HUDEP-2 (cell line): ENCODE measurements around the gene INHBB.

Experiments used
- DNase-seq, 76 experiments: peaks; one replicate each; lab custom pipeline; 2025; ENCODE audit not compliant: unreplicated experiment in 76 of 76; lab: John Stamatoyannopoulos, UW

INHBB gene

DNA sequence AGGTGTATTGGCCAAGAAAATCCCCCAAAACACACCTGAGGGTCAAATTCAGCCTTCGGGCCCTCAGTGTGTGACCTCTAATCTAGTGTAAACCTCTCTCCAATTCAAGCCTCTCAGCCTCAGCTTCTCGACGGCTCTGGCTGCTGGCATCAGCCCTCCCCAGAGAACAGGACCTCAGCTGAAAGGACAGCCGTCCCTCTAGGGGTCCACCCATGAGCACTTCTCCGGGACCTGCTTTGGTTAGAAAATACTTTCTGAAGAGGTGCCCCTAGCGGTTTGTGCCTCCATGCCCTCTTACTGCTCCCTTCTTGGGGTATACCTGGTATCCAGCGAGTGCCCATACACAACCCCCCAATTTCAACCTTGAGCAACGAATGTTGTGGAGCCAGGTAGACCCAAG, 48.8 kb downstream of the INHBB start:
- no peak for DNase-seq

DNA sequence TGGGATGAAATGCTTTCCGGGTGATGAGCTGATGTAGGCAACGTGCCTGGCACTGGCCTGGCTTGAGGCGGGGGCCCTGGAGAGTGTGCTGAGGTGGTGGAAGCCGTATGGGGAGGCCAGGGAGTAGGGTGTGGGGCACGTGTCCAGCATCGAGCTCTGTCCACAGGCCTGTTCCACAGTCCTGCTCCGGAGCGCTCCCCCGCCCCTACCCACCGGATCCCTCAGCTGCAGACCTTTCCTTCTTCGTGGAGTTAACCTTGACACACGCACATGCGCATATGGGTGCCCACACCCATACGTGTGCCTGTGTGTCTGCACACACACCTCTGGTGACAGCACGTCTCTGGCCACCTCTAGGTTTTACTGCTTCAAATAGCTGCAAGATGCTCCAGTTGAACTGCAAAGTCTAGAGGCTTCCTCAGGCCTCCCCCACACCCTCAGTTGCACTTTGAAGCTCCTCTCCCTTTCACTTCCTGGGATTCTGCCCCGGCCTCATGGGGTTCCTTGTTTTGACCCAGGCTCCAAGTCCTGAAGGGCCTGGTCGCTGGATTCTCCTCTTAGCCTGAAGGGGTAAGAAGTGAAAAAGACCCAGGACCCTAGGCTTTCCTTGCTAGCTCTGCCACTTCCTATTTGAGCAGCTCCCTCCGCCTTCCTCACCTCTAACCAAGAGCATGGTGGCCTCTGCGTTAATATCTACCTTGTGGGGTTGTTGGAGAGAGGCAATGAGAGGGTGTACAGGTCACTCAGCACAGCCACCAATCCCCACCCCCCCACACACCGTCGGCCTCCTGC, 49.5 kb downstream of the INHBB start:
- no peak for DNase-seq

DNA sequence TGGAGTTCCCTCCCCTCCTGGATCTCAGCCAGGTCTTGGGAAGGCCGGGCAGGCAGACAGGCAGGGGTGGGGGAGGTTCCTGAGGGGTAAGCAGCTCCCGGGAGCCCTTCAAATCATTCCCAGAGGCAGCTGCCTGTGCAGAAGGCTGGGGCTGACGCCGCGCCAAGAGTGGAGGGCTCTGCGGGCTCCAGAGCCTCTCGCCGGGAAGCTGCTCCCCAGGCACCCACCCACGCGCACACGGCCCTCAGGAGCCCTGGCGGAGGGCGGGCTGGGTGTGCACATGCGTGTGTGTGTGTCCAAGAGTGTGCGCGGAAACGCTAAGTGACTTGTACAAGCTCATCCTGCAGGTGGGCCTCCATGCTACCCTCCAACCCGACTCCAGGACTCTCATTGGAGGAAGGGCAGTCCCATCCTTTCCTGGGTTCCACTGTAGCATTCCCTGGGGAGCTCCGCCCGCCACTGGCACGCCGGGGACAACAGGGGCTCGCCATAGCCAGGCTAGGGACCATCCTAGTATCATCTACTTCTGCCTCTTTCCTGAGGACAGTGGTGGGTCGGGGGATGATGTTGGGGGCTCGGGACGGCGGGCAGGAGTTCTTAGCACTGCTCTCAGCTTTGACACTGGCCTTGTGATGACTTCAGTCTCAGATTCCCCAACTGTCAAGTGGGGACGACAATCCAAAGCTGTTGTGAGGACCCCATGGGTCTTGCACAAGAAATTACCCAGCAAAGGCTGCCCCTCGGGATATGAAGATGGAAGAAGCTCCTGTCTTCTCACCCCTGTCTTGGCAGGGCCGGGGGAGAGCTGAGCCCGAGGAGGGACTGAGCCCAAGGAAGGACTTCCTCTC, 50.3 kb downstream of the INHBB start:
- no peak for DNase-seq

DNA sequence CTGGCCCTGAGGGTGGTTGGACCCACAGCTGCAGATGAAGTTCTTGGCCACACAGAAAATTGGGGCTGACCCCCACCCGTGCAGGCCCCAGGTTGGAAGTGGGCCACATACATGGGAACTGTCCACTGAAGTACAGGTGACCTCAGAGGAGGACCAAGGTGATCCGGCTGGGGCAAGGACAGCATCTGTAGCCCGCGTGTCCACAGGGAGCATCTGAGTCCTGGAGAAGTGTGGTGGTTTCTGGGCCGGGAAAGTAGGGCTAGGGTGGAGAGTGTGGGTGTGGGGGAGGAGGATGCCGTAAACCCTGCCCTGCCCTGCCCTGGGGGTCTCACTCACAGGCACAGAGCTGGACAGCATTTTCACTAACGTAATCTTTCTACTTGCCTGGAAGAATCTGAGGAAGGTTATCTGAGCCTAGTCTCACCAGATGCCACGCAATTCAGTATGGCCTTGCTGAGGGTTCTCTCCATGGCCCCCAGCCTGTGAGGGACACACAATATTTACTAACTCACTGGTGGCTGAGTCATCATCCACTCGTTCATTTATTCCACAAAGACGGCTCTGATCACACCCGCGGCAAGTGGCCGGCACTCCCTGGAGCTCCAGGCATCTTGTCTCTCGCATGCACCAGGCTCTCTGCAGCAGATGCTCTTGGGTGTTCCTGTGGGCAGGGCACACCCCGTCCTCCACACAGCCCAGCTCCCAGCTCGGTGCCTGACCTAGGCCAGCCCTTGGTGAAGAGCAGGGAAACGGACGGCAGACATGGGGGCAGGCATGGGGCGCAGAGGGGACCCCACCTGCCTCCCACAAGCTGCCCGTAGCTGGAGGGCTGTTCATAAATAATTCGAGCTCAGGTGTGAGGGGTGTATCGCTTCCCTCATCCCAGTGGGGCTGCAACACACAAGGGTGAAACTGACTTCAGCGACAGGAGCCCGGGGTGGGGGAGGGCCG, 51.2 kb downstream of the INHBB start:
- DNase-seq, result no peak

DNA sequence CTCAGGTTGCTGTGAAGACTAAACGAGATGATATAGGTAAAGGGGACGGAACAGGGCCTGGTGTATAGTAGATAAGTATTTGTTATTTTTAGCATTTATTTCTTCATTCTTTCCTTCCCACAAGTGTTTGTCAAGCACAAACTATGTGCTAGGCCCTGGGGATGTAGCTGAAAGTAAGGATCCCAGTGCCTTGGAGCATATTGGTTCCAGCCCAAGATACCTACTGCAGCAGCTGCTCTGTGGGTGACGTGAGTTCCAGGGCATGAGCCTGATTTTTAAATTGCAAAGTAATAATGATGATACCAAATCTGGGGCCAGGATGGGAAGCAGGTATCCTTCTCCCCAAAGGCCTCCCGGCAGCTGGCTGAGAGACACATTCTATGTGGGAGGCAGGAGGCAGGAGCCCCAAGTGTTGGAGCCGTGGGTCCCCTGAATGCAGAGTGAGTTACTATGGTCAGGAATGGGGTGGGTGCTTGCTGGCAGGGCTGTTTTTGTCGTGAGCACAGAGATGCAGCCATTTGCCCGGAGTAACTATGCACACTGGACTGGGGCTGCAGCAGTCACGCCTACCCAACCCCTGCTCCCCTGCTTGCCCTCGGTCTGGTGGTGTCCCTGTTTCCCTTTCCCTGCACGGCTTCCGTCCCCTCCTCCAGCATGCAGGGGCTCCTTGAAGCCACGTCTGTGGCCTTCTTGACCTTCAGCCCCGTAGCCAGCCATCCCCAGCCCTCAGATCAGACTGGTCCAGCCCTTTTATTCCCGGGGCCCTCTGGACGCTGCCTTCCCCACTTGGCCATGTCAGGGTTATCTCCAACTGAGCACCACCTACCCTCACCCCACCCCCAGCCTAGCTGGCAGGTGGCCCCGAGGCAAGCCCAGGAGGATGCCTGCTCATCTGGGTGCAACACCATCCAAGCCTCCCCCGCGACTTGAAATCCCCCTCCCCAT, 52.4 kb downstream of the INHBB start:
- no peak for DNase-seq

DNA sequence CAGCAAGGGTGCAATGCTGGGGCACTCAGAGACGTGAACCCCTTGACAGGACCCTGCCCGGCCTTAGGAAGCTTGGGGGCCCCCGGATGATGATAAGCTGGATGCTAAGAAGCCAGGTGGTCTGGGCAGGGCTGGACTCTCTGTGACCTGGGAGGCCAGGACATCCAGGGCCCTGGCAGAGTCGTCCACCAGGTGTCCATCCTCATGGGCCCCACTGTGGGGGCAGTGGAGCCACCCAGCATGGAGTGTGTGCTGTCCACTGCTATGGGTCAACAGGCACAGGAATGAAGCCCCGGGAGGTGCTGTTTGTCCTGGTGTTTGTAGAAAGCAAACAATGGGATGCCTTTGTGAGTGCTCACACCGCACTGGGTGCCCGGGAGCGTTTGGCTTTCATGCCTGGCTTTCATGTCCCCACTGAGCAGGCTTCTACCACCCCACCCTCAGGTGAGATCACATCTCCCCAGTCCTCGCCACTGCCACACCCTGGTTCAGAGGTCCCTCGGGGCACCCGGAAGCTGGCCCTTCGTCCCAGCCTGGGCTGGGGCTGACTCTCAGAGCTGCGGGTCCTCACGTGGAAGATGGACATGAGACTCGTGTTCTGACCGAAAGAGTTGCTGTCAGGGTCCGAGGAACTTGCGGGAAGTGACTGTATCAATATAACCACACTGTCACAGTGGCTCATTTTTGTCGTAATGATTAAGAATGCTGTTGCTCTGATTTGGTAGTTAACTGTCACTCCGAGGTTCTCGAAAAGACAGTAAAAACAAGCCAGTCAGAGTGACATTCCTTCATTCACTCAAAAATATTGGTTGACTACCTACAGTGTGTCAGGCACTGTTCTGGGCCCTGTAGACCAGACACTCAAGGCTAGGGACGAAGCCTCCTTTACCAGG, 53.3 kb downstream of the INHBB start:
- DNase-seq, result no peak

DNA sequence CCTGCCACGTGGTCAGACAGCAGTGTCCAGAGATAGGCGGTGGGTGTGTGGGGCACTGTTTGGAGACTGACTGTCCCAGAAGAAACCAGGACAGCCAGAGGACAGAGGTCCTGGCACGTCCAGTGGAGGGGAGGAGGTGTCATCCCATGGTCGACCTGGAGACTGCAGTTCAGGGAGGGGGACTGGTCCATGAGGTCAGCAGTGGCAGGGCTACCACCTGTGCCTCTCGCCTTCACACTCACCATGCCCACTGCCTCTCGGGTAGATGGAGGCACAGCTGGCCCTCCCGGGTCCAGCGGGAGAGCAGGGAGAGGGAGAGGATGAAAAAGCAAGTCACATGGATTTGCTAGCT, 53.9 kb downstream of the INHBB start:
- no peak for DNase-seq

DNA sequence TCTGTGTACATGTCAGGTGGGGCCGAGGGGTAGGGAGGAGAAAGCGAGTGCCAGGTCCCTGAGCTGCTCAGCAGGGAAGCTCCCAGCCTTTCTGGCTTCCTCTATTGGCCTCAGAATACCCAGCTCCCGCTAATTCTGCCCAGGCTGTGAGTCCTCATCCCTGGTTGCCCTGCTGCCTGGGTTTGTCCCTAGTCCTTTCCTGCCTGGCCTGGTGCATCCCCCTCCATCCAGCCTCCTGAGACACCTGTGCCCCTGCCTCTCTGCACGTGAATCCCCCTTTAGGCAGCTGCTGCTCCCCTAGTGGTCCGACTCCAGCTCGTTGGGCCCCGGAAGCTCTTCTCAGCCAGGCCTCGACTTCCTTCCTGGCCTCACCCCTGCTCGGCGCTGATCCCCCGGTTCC, 54.6 kb downstream of the INHBB start:
- DNase-seq, result no peak
